ENCODE measurements around the gene DFFB. TPM values are rescaled to one million over a fixed set of nuclear protein-coding genes. Genes with fewer than 3 reads are reported as not detected.
A peak's percentile ranks its signal among the peaks of the same experiment; 100 is the strongest.

DFFB gene
- total and polyA plus RNA-seq, 2 donors (not counting 3 experiments of a cell fraction or from before 2014, with no cell fraction given) = 11.7 to 11.8 TPM

GRCh38 chr1:3900969-3901529 lies 43.8 kb downstream of the DFFB start:
- Histone ChIP-seq H2AFZ (ENCODE audit: low read depth, low read length) (peak overlapping the region; percentile 80), H3K27me3 (ENCODE audit: control insufficient read depth in 2 of 2, insufficient read depth in 2 of 2, low read length in 2 of 2) (no peaks in the 10 kb centered on the region), H3K79me2 (ENCODE audit: control insufficient read depth, insufficient read depth, low read length) (peaks cover 39% of the 10 kb centered on the region), H3K4me1 (ENCODE audit: control insufficient read depth, extremely low read depth, insufficient read depth, low read length) (peaks cover 12% of the 10 kb centered on the region), H3K4me3 (replicated peaks in 1 of 3; ENCODE audit: insufficient read depth in 1 of 3, low read depth in 1 of 3, low read length in 3 of 3) (peak overlapping the region; percentile 42 to 78 (median 46)), H4K20me1 (replicated peaks; ENCODE audit: control insufficient read depth, extremely low read depth, insufficient read depth, low read length) (no peaks in the 10 kb centered on the region), H3K9me1 (replicated peaks; ENCODE audit: control insufficient read depth, extremely low read depth, insufficient read depth, low read length) (no peaks in the 10 kb centered on the region), H3K9me3 (replicated peaks; ENCODE audit: control insufficient read depth, insufficient read depth, low read length) (no peaks in the 10 kb centered on the region), H3K27ac (ENCODE audit: insufficient read depth, low read depth, low read length) (peak overlapping the region; percentile 85), H3K36me3 (ENCODE audit: control insufficient read depth in 2 of 2, extremely low read depth in 1 of 2, insufficient read depth in 2 of 2, low read length in 2 of 2) (no peaks in the 10 kb centered on the region), H3K9ac (replicated peaks; ENCODE audit: extremely low read depth, insufficient read depth, low read length) (peak overlapping the region; percentile 88), H3K4me2 (ENCODE audit: insufficient read depth, low read length) (peak overlapping the region; percentile 48)
- ChIA-PET POLR2A (no interaction called here), CTCF (interaction anchor here (0.8 kb wide), 1 partner anchor 43 kb away, joined by 3 read pairs; no protein-coding TSS in a partner anchor)
- peak; percentile 98 for DNase-seq (ENCODE audit: low read depth, low spot score)
- dilution Hi-C loops (cut with MboI; ENCODE audit: extremely low pct_ligation_motif_present, low sequenced_read_pairs) (no loop called here), intact Hi-C loops (cut with micrococcal nuclease) (loop anchor here (1.0 to 5.0 kb wide), 6 partner anchors 44 to 1375 kb away; partner anchors contain the start of genes CEP104, DFFB, LRRC47 and PANK4)
- peak; percentile 96 for FAIRE-seq
- BruUV-seq (replicated peaks) = no TSS peak
- TF ChIP-seq POLR2AphosphoS5 (IDR thresholded peaks at IDR 0.05; ENCODE audit: insufficient read depth, low read depth, low read length) = peak; percentile 50
- TF ChIP-seq MAX (IDR thresholded peaks at IDR 0.05; ENCODE audit: insufficient read depth, insufficient read length) = peak; percentile 55
- no peak for TF ChIP-seq FOS (IDR thresholded peaks at IDR 0.05; ENCODE audit: borderline replicate concordance, insufficient read depth, low read length)
- TF ChIP-seq GATA2 (IDR thresholded peaks at IDR 0.05; ENCODE audit: insufficient read depth, insufficient read length, low read depth, low read length) = no peak
- no peak for TF ChIP-seq MYC (IDR thresholded peaks at IDR 0.05; ENCODE audit: low read depth, low read length)
- no peak for TF ChIP-seq JUN (IDR thresholded peaks at IDR 0.05; ENCODE audit: borderline replicate concordance, insufficient read depth, insufficient read length, low read depth)
- peak; percentile 24 for TF ChIP-seq POLR2A (IDR thresholded peaks at IDR 0.05; ENCODE audit: low read depth, low read length)

GRCh38 chr1:3902111-3902511 lies 44.8 kb downstream of the DFFB start:
- H4K20me1 ChIP-seq (replicated peaks; ENCODE audit: control insufficient read depth, extremely low read depth, insufficient read depth, low read length) = no peaks in the 10 kb centered on the region
- no peak for TF ChIP-seq POLR2AphosphoS5 (IDR thresholded peaks at IDR 0.05; ENCODE audit: insufficient read depth, low read depth, low read length)
- no peak for TF ChIP-seq GATA2 (IDR thresholded peaks at IDR 0.05; ENCODE audit: insufficient read depth, insufficient read length, low read depth, low read length)
- no peak for TF ChIP-seq POLR2A (IDR thresholded peaks at IDR 0.05; ENCODE audit: low read depth, low read length)
- no peak for TF ChIP-seq JUN (IDR thresholded peaks at IDR 0.05; ENCODE audit: borderline replicate concordance, insufficient read depth, insufficient read length, low read depth)
- TF ChIP-seq CTCF (IDR thresholded peaks at IDR 0.05; ENCODE audit: extremely low read depth in 1 of 2, insufficient read depth in 1 of 2, low read depth in 1 of 2, low read length in 2 of 2) = no peak
- no peak for TF ChIP-seq MAX (IDR thresholded peaks at IDR 0.05; ENCODE audit: insufficient read depth, insufficient read length)
- no peak for TF ChIP-seq FOS (IDR thresholded peaks at IDR 0.05; ENCODE audit: borderline replicate concordance, insufficient read depth, low read length)
- TF ChIP-seq MYC (IDR thresholded peaks at IDR 0.05; ENCODE audit: low read depth, low read length) = no peak
- no peak for TF ChIP-seq EZH2 (IDR thresholded peaks at IDR 0.05; ENCODE audit: borderline replicate concordance, low read depth, low read length, severe bottlenecking)
- no peak overlapping the region for H3K9ac ChIP-seq (replicated peaks; ENCODE audit: extremely low read depth, insufficient read depth, low read length)
- no peaks in the 10 kb centered on the region for H3K9me3 ChIP-seq (replicated peaks; ENCODE audit: control insufficient read depth, insufficient read depth, low read length)
- H3K36me3 ChIP-seq (ENCODE audit: control insufficient read depth in 2 of 2, extremely low read depth in 1 of 2, insufficient read depth in 2 of 2, low read length in 2 of 2) = no peaks in the 10 kb centered on the region
- ChIA-PET POLR2A (no interaction called here), CTCF (no interaction called here)
- intact Hi-C loops (cut with micrococcal nuclease) = loop anchor here (5.0 kb wide), 1 partner anchor 130 kb away; the partner anchor contains the start of gene SMIM1
- no peak overlapping the region for H3K4me2 ChIP-seq (ENCODE audit: insufficient read depth, low read length)
- DNase-seq (ENCODE audit: low read depth, low spot score) = no peak
- dilution Hi-C loops (cut with MboI; ENCODE audit: extremely low pct_ligation_motif_present, low sequenced_read_pairs) = no loop called here
- H3K4me3 ChIP-seq (replicated peaks in 1 of 3; ENCODE audit: insufficient read depth in 1 of 3, low read depth in 1 of 3, low read length in 3 of 3) = no peak overlapping the region
- peaks cover 12% of the 10 kb centered on the region for H3K4me1 ChIP-seq (ENCODE audit: control insufficient read depth, extremely low read depth, insufficient read depth, low read length)
- H3K79me2 ChIP-seq (ENCODE audit: control insufficient read depth, insufficient read depth, low read length) = peaks cover 28% of the 10 kb centered on the region
- no TSS peak for BruUV-seq (replicated peaks)
- no peak overlapping the region for H2AFZ ChIP-seq (ENCODE audit: low read depth, low read length)
- no peak for FAIRE-seq
- no peaks in the 10 kb centered on the region for H3K9me1 ChIP-seq (replicated peaks; ENCODE audit: control insufficient read depth, extremely low read depth, insufficient read depth, low read length)
- H3K27me3 ChIP-seq (ENCODE audit: control insufficient read depth in 2 of 2, insufficient read depth in 2 of 2, low read length in 2 of 2) = no peaks in the 10 kb centered on the region
- H3K27ac ChIP-seq (ENCODE audit: insufficient read depth, low read depth, low read length) = no peak overlapping the region
